ENCODE data around the gene SCN3A.

Gene SCN3A

GRCh38 chr2:165113414-165113813 lies 90.4 kb downstream of the SCN3A start:
- Histone ChIP-seq H3K27ac (ENCODE audit: low read depth, low read length) (no peak overlapping the region), H3K79me2 (ENCODE audit: control insufficient read depth, insufficient read depth, low read length, unreplicated experiment) (no peaks in the 10 kb centered on the region), H3K27me3 (ENCODE audit: insufficient read depth, low read length) (no peaks in the 10 kb centered on the region), H3K4me3 (ENCODE audit: low read depth, low read length) (peak overlapping the region; percentile 25; the same call in 1 of the 2 replicates), H3K36me3 (ENCODE audit: insufficient read depth, low read length) (no peaks in the 10 kb centered on the region), H3K4me1 (ENCODE audit: control insufficient read depth, insufficient read depth, low read length, unreplicated experiment) (peaks cover 20% of the 10 kb centered on the region), H2AFZ (ENCODE audit: low read length, unreplicated experiment) (no peak overlapping the region)

- Histone ChIP-seq H3K4me3 (ENCODE audit: low read depth, low read length) (no peak overlapping the region), H2AFZ (ENCODE audit: low read length, unreplicated experiment) (no peak overlapping the region), H3K27ac (ENCODE audit: low read depth, low read length) (no peak overlapping the region), H3K79me2 (ENCODE audit: control insufficient read depth, insufficient read depth, low read length, unreplicated experiment) (no peaks in the 10 kb centered on the region), H3K4me1 (ENCODE audit: control insufficient read depth, insufficient read depth, low read length, unreplicated experiment) (peaks cover 20% of the 10 kb centered on the region), H3K36me3 (ENCODE audit: insufficient read depth, low read length) (no peaks in the 10 kb centered on the region), H3K27me3 (ENCODE audit: insufficient read depth, low read length) (no peaks in the 10 kb centered on the region)
Observed at GRCh38 chr2:165112789-165113188, 91.1 kb downstream of the SCN3A start.

DNA sequence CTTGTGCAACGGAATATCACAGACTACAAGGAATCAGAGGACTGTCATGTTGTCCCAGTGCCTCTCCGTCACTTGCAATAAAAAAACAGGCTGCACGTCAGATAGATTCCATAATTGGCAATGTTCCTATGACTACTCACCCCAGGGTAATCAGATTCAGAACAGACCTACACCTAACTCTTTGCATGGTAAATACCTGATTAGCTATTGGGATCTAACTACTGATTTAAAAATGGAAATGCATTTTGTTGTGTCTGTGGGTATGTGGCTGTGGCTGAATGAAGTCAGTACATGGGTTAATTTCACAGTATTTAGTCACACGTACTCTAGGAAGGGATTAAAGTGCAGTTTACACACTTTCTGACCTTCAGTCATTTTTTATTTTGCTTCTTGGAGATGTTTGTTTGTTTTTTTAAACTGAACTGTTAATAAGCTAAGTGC lies 91.7 kb downstream of the SCN3A start:
- Histone ChIP-seq H3K27ac (ENCODE audit: low read depth, low read length) (no peak overlapping the region), H3K27me3 (ENCODE audit: insufficient read depth, low read length) (no peaks in the 10 kb centered on the region), H3K79me2 (ENCODE audit: control insufficient read depth, insufficient read depth, low read length, unreplicated experiment) (no peaks in the 10 kb centered on the region), H3K4me1 (ENCODE audit: control insufficient read depth, insufficient read depth, low read length, unreplicated experiment) (peaks cover 20% of the 10 kb centered on the region), H3K36me3 (ENCODE audit: insufficient read depth, low read length) (no peaks in the 10 kb centered on the region), H2AFZ (ENCODE audit: low read length, unreplicated experiment) (no peak overlapping the region), H3K4me3 (ENCODE audit: low read depth, low read length) (no peak overlapping the region)

GRCh38 chr2:165110394-165110793 lies 93.5 kb downstream of the SCN3A start:
- no peak overlapping the region for H3K4me3 ChIP-seq (ENCODE audit: low read depth, low read length)
- H3K36me3 ChIP-seq (ENCODE audit: insufficient read depth, low read length) = no peaks in the 10 kb centered on the region
- no peaks in the 10 kb centered on the region for H3K27me3 ChIP-seq (ENCODE audit: insufficient read depth, low read length)
- no peak overlapping the region for H2AFZ ChIP-seq (ENCODE audit: low read length, unreplicated experiment)
- H3K4me1 ChIP-seq (ENCODE audit: control insufficient read depth, insufficient read depth, low read length, unreplicated experiment) = peaks cover 20% of the 10 kb centered on the region
- no peaks in the 10 kb centered on the region for H3K79me2 ChIP-seq (ENCODE audit: control insufficient read depth, insufficient read depth, low read length, unreplicated experiment)
- no peak overlapping the region for H3K27ac ChIP-seq (ENCODE audit: low read depth, low read length)

DNA sequence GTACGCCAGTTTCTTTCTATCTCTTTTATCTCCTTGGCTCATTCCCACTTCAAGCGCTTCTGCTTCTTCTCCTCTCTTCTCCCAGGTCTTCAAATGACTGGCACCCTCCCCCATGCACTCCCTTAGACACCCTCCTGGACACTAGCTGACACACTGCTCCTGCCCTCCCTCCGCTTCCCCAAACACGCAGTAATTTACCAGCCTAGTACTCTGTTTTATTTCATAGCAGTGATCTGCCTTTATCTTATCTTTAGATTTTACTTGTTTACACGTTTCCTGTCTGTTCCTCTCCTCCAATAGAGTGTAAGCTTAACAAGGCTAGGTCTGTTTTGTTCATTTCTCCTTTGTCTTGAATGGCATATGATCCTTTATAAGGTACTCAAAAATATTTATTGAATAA lies 93.9 kb downstream of the SCN3A start:
- no peak overlapping the region for H2AFZ ChIP-seq (ENCODE audit: low read length, unreplicated experiment)
- H3K27me3 ChIP-seq (ENCODE audit: insufficient read depth, low read length) = no peaks in the 10 kb centered on the region
- H3K27ac ChIP-seq (ENCODE audit: low read depth, low read length) = no peak overlapping the region
- no peak overlapping the region for H3K4me3 ChIP-seq (ENCODE audit: low read depth, low read length)
- peaks cover 20% of the 10 kb centered on the region for H3K4me1 ChIP-seq (ENCODE audit: control insufficient read depth, insufficient read depth, low read length, unreplicated experiment)
- no peaks in the 10 kb centered on the region for H3K79me2 ChIP-seq (ENCODE audit: control insufficient read depth, insufficient read depth, low read length, unreplicated experiment)
- no peaks in the 10 kb centered on the region for H3K36me3 ChIP-seq (ENCODE audit: insufficient read depth, low read length)

- Histone ChIP-seq H3K27me3 (ENCODE audit: insufficient read depth, low read length) (no peaks in the 10 kb centered on the region), H3K4me3 (ENCODE audit: low read depth, low read length) (no peak overlapping the region), H3K79me2 (ENCODE audit: control insufficient read depth, insufficient read depth, low read length, unreplicated experiment) (no peaks in the 10 kb centered on the region), H3K4me1 (ENCODE audit: control insufficient read depth, insufficient read depth, low read length, unreplicated experiment) (no peaks in the 10 kb centered on the region), H3K27ac (ENCODE audit: low read depth, low read length) (no peak overlapping the region), H2AFZ (ENCODE audit: low read length, unreplicated experiment) (no peak overlapping the region), H3K36me3 (ENCODE audit: insufficient read depth, low read length) (no peaks in the 10 kb centered on the region)
Observed at GRCh38 chr2:165105926-165106325, 97.9 kb downstream of the SCN3A start.

DNA sequence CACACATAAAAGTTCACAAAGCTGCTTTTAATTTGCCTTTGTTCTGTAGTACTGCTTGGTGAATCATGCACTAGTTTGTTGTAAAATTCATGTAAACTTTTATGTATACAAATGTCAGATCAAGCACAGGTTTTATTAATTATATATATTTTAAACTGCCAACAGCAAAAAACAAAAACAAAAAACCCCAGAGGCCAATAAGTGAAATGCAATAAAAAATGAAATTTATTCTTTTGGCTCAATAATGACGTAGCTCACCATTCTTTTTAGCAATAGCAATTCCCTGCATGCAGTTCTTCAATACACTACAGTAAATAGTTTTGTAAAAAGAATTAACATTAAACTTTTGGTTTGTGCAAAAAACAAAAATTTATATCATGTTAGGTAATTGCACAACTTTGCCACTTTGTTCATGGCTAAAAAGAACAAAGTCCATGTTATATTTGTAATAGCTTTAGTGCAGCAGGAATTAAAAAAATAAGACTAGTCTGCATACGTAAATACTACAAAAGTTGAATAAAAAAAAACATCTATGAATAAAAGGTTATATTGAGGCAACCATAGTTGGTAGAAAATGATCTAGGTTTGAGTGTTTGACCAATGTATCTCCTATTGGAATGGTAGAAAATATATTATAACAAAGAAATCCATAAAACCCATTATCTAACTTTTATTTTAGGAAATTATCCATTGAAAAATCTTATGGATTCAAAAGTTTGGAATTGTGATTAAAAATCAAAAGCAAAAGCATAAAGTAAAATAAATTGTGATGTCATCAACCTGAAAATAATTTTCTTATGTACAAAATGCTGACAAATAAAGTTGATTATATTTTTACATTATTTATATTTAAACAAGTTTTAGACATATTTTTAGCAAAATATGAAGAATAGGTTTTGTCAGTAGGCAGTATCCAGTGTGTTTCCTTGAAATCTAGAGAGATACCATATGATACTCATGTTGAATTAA lies 115.6 kb downstream of the SCN3A start:
- Histone ChIP-seq H3K4me3 (ENCODE audit: low read depth, low read length) (no peak overlapping the region), H3K4me1 (ENCODE audit: control insufficient read depth, insufficient read depth, low read length, unreplicated experiment) (no peaks in the 10 kb centered on the region), H2AFZ (ENCODE audit: low read length, unreplicated experiment) (no peak overlapping the region), H3K27me3 (ENCODE audit: insufficient read depth, low read length) (no peaks in the 10 kb centered on the region), H3K36me3 (ENCODE audit: insufficient read depth, low read length) (no peaks in the 10 kb centered on the region), H3K79me2 (ENCODE audit: control insufficient read depth, insufficient read depth, low read length, unreplicated experiment) (no peaks in the 10 kb centered on the region), H3K27ac (ENCODE audit: low read depth, low read length) (no peak overlapping the region)

- Histone ChIP-seq H3K79me2 (ENCODE audit: control insufficient read depth, insufficient read depth, low read length, unreplicated experiment) (no peaks in the 10 kb centered on the region), H3K36me3 (ENCODE audit: insufficient read depth, low read length) (no peaks in the 10 kb centered on the region), H3K4me3 (ENCODE audit: low read depth, low read length) (no peak overlapping the region), H3K27me3 (ENCODE audit: insufficient read depth, low read length) (no peaks in the 10 kb centered on the region), H3K27ac (ENCODE audit: low read depth, low read length) (no peak overlapping the region), H2AFZ (ENCODE audit: low read length, unreplicated experiment) (no peak overlapping the region), H3K4me1 (ENCODE audit: control insufficient read depth, insufficient read depth, low read length, unreplicated experiment) (no peaks in the 10 kb centered on the region)
Observed at GRCh38 chr2:165086337-165086736, 117.5 kb downstream of the SCN3A start.

DNA sequence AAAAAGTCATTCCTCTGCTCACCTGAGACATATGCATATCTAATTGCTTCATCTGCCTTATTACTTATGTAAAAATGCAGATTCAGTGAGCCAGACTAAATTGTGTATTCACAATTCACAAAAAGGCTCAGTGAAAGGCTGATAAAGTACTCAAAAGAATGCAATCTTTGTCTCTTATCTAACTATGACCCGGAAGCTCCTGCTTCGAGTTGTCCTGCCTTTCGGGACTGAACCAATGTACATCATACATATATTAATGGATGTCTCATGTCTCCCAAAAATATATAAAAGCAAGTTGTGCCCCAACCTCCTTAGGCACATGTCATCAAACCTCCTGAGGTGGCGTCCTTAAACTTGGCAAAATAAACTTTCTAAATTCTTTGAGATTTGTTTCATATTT lies 120.5 kb downstream of the SCN3A start:
- no peaks in the 10 kb centered on the region for H3K36me3 ChIP-seq (ENCODE audit: insufficient read depth, low read length)
- no peak overlapping the region for H2AFZ ChIP-seq (ENCODE audit: low read length, unreplicated experiment)
- H3K79me2 ChIP-seq (ENCODE audit: control insufficient read depth, insufficient read depth, low read length, unreplicated experiment) = no peaks in the 10 kb centered on the region
- no peaks in the 10 kb centered on the region for H3K27me3 ChIP-seq (ENCODE audit: insufficient read depth, low read length)
- no peaks in the 10 kb centered on the region for H3K4me1 ChIP-seq (ENCODE audit: control insufficient read depth, insufficient read depth, low read length, unreplicated experiment)
- no peak overlapping the region for H3K27ac ChIP-seq (ENCODE audit: low read depth, low read length)
- no peak overlapping the region for H3K4me3 ChIP-seq (ENCODE audit: low read depth, low read length)

GRCh38 chr2:165082479-165082878 lies 121.4 kb downstream of the SCN3A start:
- Histone ChIP-seq H3K36me3 (ENCODE audit: insufficient read depth, low read length) (no peaks in the 10 kb centered on the region), H3K4me1 (ENCODE audit: control insufficient read depth, insufficient read depth, low read length, unreplicated experiment) (no peaks in the 10 kb centered on the region), H3K27me3 (ENCODE audit: insufficient read depth, low read length) (no peaks in the 10 kb centered on the region), H3K4me3 (ENCODE audit: low read depth, low read length) (no peak overlapping the region), H2AFZ (ENCODE audit: low read length, unreplicated experiment) (no peak overlapping the region), H3K79me2 (ENCODE audit: control insufficient read depth, insufficient read depth, low read length, unreplicated experiment) (no peaks in the 10 kb centered on the region), H3K27ac (ENCODE audit: low read depth, low read length) (no peak overlapping the region)

GRCh38 chr2:165081276-165081675 lies 122.6 kb downstream of the SCN3A start:
- Histone ChIP-seq H3K36me3 (ENCODE audit: insufficient read depth, low read length) (no peaks in the 10 kb centered on the region), H3K27ac (ENCODE audit: low read depth, low read length) (no peak overlapping the region), H2AFZ (ENCODE audit: low read length, unreplicated experiment) (no peak overlapping the region), H3K79me2 (ENCODE audit: control insufficient read depth, insufficient read depth, low read length, unreplicated experiment) (no peaks in the 10 kb centered on the region), H3K27me3 (ENCODE audit: insufficient read depth, low read length) (no peaks in the 10 kb centered on the region), H3K4me3 (ENCODE audit: low read depth, low read length) (no peak overlapping the region), H3K4me1 (ENCODE audit: control insufficient read depth, insufficient read depth, low read length, unreplicated experiment) (no peaks in the 10 kb centered on the region)
